ENCODE data around the gene CDK18.

GRCh38 chr1:205500240-205501233, 3.9 kb upstream of the CDK18 start:
- no peak for TF ChIP-seq CTCF (IDR thresholded peaks at IDR 0.05)
- TF ChIP-seq POLR2A (IDR thresholded peaks at IDR 0.05): no peak

Data from adrenal gland (tissue), 5 donors.